K562 (cell line): ENCODE measurements around the gene FBXO48. TPM values are rescaled to one million over a fixed set of nuclear protein-coding genes. Genes with fewer than 3 reads are reported as not detected.
A peak's percentile ranks its signal among the peaks of the same experiment; 100 is the strongest.

Experiments
- BCOR ChIP-seq: fragments of 450-650 bp; IDR thresholded peaks from 2 replicates; pipeline ENCODE4 v1.6.1; 2016
- BDP1 ChIP-seq: IDR thresholded peaks from 3 replicates; pipeline ENCODE4 v1.6.1; 2011; ENCODE audit not compliant: insufficient read length, insufficient read depth
- FIP1L1 ChIP-seq: fragments of 200-400 bp; formaldehyde crosslinking; IDR thresholded peaks from 2 replicates; pipeline ENCODE4 v1.6.1; 2018; ENCODE audit warnings: mild to moderate bottlenecking, low read depth, low read length; ENCODE audit not compliant: poor library complexity, severe bottlenecking
- GTF2A2 ChIP-seq: IDR thresholded peaks from 2 replicates; pipeline ENCODE4 v1.6.1; 2016; ENCODE audit warnings: mild to moderate bottlenecking, missing genetic modification characterization, missing compliant biosample characterization
- KAT8 ChIP-seq: fragments of 450-650 bp; IDR thresholded peaks from 2 replicates; pipeline ENCODE4 v1.6.1; 2016; ENCODE audit warnings: low read depth, mild to moderate bottlenecking
- KLF10 ChIP-seq: fragments of 250-450 bp; sonication (Bioruptor Pico); IDR thresholded peaks from 2 replicates; pipeline ENCODE4 v1.6.1; 2021; ENCODE audit warnings: matching md5 sums
- KLF16 ChIP-seq: IDR thresholded peaks from 2 replicates; pipeline ENCODE4 v1.6.1; 2016; ENCODE audit warnings: antibody characterized with exemption
- MBD2 ChIP-seq: sonication (generic); IDR thresholded peaks from 2 replicates; pipeline ENCODE4 v1.6.1; 2016; ENCODE audit warnings: low read depth, borderline replicate concordance
- NFRKB ChIP-seq: fragments of 450-650 bp; IDR thresholded peaks from 2 replicates; pipeline ENCODE4 v1.6.1; 2016; ENCODE audit warnings: low read depth
- PHB ChIP-seq: fragments of 250-450 bp; sonication (Bioruptor Pico); IDR thresholded peaks from 2 replicates; pipeline ENCODE4 v1.5.0; 2021
- RBM22 ChIP-seq: fragments of 200-400 bp; formaldehyde crosslinking; IDR thresholded peaks from 2 replicates; pipeline ENCODE4 v1.6.1; 2018; ENCODE audit warnings: low read length, low read depth; ENCODE audit not compliant: poor library complexity, severe bottlenecking
- SMAD4 ChIP-seq: fragments of 250-450 bp; sonication (Bioruptor Pico); conservative IDR thresholded peaks from 2 replicates; pipeline ENCODE4 v1.8.0; 2021; ENCODE audit warnings: inconsistent platforms, mild to moderate bottlenecking, moderate library complexity
- TCF7L2 ChIP-seq: fragments of 150-350 bp; IDR thresholded peaks from 2 replicates; pipeline ENCODE4 v1.6.1; 2016; ENCODE audit warnings: low read depth, mild to moderate bottlenecking, low read length, moderate library complexity
- TEAD1 ChIP-seq, 2 experiments: fragments of 450-650 bp in 1 of 2; sonication (generic) in 1 of 2; formaldehyde crosslinking; IDR thresholded peaks; 2 replicates each; pipeline versions ENCODE4 v1.4.0 to v1.8.0; 2020 to 2022; ENCODE audit warnings: mild to moderate bottlenecking in 2 of 2, missing genetic modification reagents in 1 of 2
- WHSC1 ChIP-seq: IDR thresholded peaks from one replicate; pipeline ENCODE4 v1.6.1; 2012; ENCODE audit warnings: low read length, control low read depth, inconsistent platforms
- ZNF143 ChIP-seq: sonication (generic); formaldehyde crosslinking; IDR thresholded peaks from 2 replicates; pipeline ENCODE4 v1.9.0; 2022; ENCODE audit warnings: mild to moderate bottlenecking, missing genetic modification reagents
- ZNF146 ChIP-seq: IDR thresholded peaks from one replicate; pipeline ENCODE4 v1.6.1; 2018; ENCODE audit warnings: missing compliant biosample characterization; ENCODE audit not compliant: unreplicated experiment
- ZNF384 ChIP-seq: IDR thresholded peaks from 2 replicates; pipeline ENCODE4 v1.6.1; 2012; ENCODE audit warnings: low read depth, low read length, improper control_type of control experiment
- polyA plus RNA-seq, 8 experiments: library from polyadenylated mRNA; depleted of rRNA in 4 of 8; stranded (reverse) in 5 of 8; unstranded in 3 of 8; fragments of >200 nt; fragmentation: Nextera tagmentation in 2 of 8; fragmentation: Illumina TruSeq in 1 of 8; extraction: Ambion mirVana in 2 of 8; extraction: Trizol in 1 of 8; gene quantifications; 2 replicates each; pipeline versions ENCODE4 v1.2.1 to v1.2.3, GENCODE V29; 2011 to 2014; ENCODE audit warnings: inconsistent platforms in 1 of 8, missing spikeins in 1 of 8
- total RNA-seq, 7 experiments: library from RNA; depleted of rRNA in 6 of 7; stranded (reverse); fragments of >200 nt in 6 of 7; fragmentation: Illumina TruSeq in 2 of 7; extraction: Trizol in 2 of 7; gene quantifications; 2 replicates each; pipeline versions ENCODE4 v1.2.1 to v1.2.3, GENCODE V29; 2011 to 2021; ENCODE audit warnings: low replicate concordance in 1 of 7
- TF ChIP-seq, protein P1 (sequence below): fragments of 250-450 bp; sonication (Bioruptor Pico); IDR thresholded peaks from 2 replicates; pipeline ENCODE4 v1.8.0; 2022; ENCODE audit warnings: moderate library complexity, mild to moderate bottlenecking, inconsistent platforms
- TF ChIP-seq, protein P2 (sequence below): fragments of 450-650 bp; formaldehyde crosslinking; IDR thresholded peaks from 2 replicates; pipeline ENCODE4 v1.4.0; 2022; ENCODE audit warnings: missing genetic modification characterization
- TF ChIP-seq, protein P3 (sequence below): fragments of 450-650 bp; formaldehyde crosslinking; IDR thresholded peaks from 2 replicates; pipeline ENCODE4 v1.4.0; 2022; ENCODE audit warnings: missing genetic modification characterization
- TF ChIP-seq, protein P4 (sequence below): fragments of 250-450 bp; sonication (Bioruptor Pico); IDR thresholded peaks from 2 replicates; pipeline ENCODE4 v1.6.1; 2021; ENCODE audit warnings: mild to moderate bottlenecking
- TF ChIP-seq, protein P5 (sequence below): sonication (generic); formaldehyde crosslinking; IDR thresholded peaks from 2 replicates; pipeline ENCODE4 v1.8.0; 2022; ENCODE audit warnings: mild to moderate bottlenecking, missing genetic modification reagents

FBXO48 gene
- total and polyA plus RNA-seq, 9 of the 15 experiments (the other 6 are each of a cell fraction or from before 2014, with no cell fraction given) = 0.36 to 1.8 (median 0.73) TPM

DNA sequence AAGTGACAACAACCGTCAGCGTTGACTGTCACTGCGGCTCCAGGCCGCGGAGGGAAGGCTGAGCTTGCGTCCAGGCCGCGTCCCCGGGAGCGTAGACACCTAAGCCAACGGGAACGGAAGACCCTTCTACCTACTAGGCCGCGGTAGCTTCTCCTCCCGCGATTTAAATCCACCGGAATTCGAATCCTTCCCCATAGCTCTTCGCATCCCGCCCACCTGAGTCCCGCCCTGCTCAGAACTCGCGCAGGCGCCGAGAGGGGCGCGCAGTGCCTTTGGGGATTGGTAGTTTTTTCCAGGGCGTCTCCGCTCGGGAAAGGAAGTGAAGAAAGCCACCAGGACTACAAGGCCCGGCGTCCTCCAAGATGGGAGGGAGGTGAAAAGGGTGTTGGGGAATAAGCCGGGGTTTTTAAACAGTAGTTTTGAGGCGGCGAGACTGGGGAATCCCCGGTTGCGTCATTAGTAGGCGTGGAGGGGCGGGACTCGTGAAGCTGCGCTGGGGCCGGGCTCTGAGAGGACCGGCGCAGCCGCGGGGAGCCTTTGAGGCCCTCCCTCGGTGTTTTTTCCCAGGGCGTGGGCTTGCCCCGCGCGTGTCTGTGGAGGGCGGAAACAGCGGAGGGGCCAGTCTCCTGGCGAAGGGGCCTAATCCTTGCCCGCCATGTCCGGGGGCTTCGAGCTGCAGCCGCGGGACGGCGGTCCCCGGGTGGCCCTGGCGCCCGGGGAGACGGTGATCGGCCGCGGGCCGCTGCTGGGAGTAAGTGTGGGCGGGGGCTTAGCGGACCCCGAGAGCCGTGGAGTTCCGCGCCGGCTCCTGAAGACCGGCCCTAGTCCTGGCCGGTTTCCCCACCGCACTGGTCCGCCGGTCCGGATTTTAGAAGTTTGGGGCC lies at the start of gene FBXO48, which contains the start of gene APLF (continued):
- TF ChIP-seq, protein P1, sequence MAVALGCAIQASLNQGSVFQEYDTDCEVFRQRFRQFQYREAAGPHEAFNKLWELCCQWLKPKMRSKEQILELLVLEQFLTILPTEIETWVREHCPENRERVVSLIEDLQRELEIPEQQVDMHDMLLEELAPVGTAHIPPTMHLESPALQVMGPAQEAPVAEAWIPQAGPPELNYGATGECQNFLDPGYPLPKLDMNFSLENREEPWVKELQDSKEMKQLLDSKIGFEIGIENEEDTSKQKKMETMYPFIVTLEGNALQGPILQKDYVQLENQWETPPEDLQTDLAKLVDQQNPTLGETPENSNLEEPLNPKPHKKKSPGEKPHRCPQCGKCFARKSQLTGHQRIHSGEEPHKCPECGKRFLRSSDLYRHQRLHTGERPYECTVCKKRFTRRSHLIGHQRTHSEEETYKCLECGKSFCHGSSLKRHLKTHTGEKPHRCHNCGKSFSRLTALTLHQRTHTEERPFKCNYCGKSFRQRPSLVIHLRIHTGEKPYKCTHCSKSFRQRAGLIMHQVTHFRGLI = no peak
- TF ChIP-seq PHB (CRISPR knock-in tag) (no peak), FIP1L1 (no peak), TEAD1 (CRISPR knock-in tag; IDR thresholded peaks at IDR 0.05) (peak; percentile 21 to 51; a peak in 2 of 4 replicates), TCF7L2 (peak; percentile 19; the same call in 1 of the 2 replicates), WHSC1 (no peak), ZNF384 (no peak), ZNF143 (CRISPR knock-in tag) (peak; percentile 91), ZNF146 (CRISPR knock-in tag) (no peak), NFRKB (no peak), KLF10 (CRISPR knock-in tag) (no peak), KAT8 (no peak), SMAD4 (CRISPR knock-in tag) (0 out of 2 replicates have a peak, but pooled peaks have one; percentile 61), BCOR (no peak), KLF16 (no peak), MBD2 (peak; percentile 74), GTF2A2 (tag) (no peak), RBM22 (no peak), BDP1 (no peak)
- TF ChIP-seq, protein P2, sequence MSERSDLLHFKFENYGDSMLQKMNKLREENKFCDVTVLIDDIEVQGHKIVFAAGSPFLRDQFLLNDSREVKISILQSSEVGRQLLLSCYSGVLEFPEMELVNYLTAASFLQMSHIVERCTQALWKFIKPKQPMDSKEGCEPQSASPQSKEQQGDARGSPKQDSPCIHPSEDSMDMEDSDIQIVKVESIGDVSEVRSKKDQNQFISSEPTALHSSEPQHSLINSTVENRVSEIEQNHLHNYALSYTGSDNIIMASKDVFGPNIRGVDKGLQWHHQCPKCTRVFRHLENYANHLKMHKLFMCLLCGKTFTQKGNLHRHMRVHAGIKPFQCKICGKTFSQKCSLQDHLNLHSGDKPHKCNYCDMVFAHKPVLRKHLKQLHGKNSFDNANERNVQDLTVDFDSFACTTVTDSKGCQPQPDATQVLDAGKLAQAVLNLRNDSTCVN (CRISPR knock-in tag) = no peak
- TF ChIP-seq, protein P3, sequence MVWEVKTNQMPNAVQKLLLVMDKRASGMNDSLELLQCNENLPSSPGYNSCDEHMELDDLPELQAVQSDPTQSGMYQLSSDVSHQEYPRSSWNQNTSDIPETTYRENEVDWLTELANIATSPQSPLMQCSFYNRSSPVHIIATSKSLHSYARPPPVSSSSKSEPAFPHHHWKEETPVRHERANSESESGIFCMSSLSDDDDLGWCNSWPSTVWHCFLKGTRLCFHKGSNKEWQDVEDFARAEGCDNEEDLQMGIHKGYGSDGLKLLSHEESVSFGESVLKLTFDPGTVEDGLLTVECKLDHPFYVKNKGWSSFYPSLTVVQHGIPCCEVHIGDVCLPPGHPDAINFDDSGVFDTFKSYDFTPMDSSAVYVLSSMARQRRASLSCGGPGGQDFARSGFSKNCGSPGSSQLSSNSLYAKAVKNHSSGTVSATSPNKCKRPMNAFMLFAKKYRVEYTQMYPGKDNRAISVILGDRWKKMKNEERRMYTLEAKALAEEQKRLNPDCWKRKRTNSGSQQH (CRISPR knock-in tag) = no peak
- TF ChIP-seq, protein P4, sequence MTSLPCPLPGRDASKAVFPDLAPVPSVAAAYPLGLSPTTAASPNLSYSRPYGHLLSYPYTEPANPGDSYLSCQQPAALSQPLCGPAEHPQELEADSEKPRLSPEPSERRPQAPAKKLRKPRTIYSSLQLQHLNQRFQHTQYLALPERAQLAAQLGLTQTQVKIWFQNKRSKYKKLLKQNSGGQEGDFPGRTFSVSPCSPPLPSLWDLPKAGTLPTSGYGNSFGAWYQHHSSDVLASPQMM (CRISPR knock-in tag) = no peak
- TF ChIP-seq, protein P5, sequence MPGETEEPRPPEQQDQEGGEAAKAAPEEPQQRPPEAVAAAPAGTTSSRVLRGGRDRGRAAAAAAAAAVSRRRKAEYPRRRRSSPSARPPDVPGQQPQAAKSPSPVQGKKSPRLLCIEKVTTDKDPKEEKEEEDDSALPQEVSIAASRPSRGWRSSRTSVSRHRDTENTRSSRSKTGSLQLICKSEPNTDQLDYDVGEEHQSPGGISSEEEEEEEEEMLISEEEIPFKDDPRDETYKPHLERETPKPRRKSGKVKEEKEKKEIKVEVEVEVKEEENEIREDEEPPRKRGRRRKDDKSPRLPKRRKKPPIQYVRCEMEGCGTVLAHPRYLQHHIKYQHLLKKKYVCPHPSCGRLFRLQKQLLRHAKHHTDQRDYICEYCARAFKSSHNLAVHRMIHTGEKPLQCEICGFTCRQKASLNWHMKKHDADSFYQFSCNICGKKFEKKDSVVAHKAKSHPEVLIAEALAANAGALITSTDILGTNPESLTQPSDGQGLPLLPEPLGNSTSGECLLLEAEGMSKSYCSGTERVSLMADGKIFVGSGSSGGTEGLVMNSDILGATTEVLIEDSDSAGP = 0 out of 2 replicates have a peak, but pooled peaks have one; percentile 25
